Cardiac fibroblast (primary cell): ENCODE measurements around the gene RPP30.
A peak's percentile ranks its signal among the peaks of the same experiment; 100 is the strongest.

Source experiments
- DNase-seq, 2 donors: peaks; one replicate each; pipeline versions ENCODE4 v3.0.0 to v3.0.0-alpha.2; 2010; ENCODE audit warnings: low read depth in 2 of 2
- H3K4me3 ChIP-seq, 2 donors: replicated peaks in 1 of 2; 1 replicate in 1 of 2; 2 replicates in 1 of 2; pipeline ENCODE4 v1.5.1; 2011; ENCODE audit warnings: low read depth in 2 of 2, low read length in 2 of 2, mild to moderate bottlenecking in 2 of 2, moderate library complexity in 1 of 2
- CTCF ChIP-seq: IDR thresholded peaks from one replicate; pipeline ENCODE4 v1.5.1; 2011; ENCODE audit warnings: low read depth, mild to moderate bottlenecking, low read length, inconsistent platforms

Gene RPP30

GRCh38 chr10:90857635-90858460, 13.9 kb upstream of the RPP30 start, which contains the start of gene HTR7:
Gene HTR7 (minus strand): TSS chr10:90858039. CDS start chr10:90857671, 368 bp downstream.
- peak; percentile 8 for TF ChIP-seq CTCF
- H3K4me3 ChIP-seq = peak within 1 kb of the TSS; percentile 59 to 61
- DNase-seq = peak; percentile 42 to 59

- no peak for DNase-seq
- peak overlapping the region; percentile 59 to 61 for H3K4me3 ChIP-seq
- TF ChIP-seq CTCF = no peak
These were observed 13.3 kb upstream of the RPP30 start for GRCh38 chr10:90858461-90858968.

- no peak overlapping the region for H3K4me3 ChIP-seq
- TF ChIP-seq CTCF = no peak
- DNase-seq = peak; percentile 76 to 86
These were observed 12.4 kb upstream of the RPP30 start for GRCh38 chr10:90859321-90859751.

- no peak for TF ChIP-seq CTCF
- no peak overlapping the region for H3K4me3 ChIP-seq
- no peak for DNase-seq
These were observed 11.0 kb upstream of the RPP30 start for GRCh38 chr10:90860790-90861189.

- DNase-seq = peak; percentile 68 to 74
- TF ChIP-seq CTCF = peak; percentile 90
- H3K4me3 ChIP-seq = no peak overlapping the region
These were observed 8.8 kb upstream of the RPP30 start for GRCh38 chr10:90862908-90863514.

- peak; percentile 33 for TF ChIP-seq CTCF
- DNase-seq = peak; percentile 65
- no peak overlapping the region for H3K4me3 ChIP-seq
These were observed 6.4 kb upstream of the RPP30 start for GRCh38 chr10:90865401-90865800.
